ENCODE measurements around the gene ANO10.

- no peak for TF ChIP-seq RAD21 (IDR thresholded peaks at IDR 0.05 in 1 of 2, conservative IDR thresholded peaks at IDR 0.05 in 1 of 2; ENCODE audit: low read depth in 2 of 2, low read length in 2 of 2)
- TF ChIP-seq YY1 (IDR thresholded peaks at IDR 0.05; ENCODE audit: low read depth, low read length): no peak
- TF ChIP-seq CEBPB (IDR thresholded peaks at IDR 0.05; ENCODE audit: low read depth, low read length): no peak
- TF ChIP-seq POLR2AphosphoS5 (IDR thresholded peaks at IDR 0.05; ENCODE audit: low read depth, low read length): no peak
- TF ChIP-seq CTCF (IDR thresholded peaks at IDR 0.05; ENCODE audit: control extremely low read depth in 1 of 3, insufficient read depth in 1 of 3, low read depth in 1 of 3, low read length in 3 of 3): no peak
- no peak for TF ChIP-seq CBX8 (IDR thresholded peaks at IDR 0.05; ENCODE audit: borderline replicate concordance, low read depth, low read length)
- TF ChIP-seq EZH2 (IDR thresholded peaks at IDR 0.05; ENCODE audit: low read depth, low read length, severe bottlenecking): no peak
- no peak for TF ChIP-seq CREB1 (IDR thresholded peaks at IDR 0.05)
- TF ChIP-seq POLR2A (IDR thresholded peaks at IDR 0.05; ENCODE audit: control extremely low read depth in 1 of 2, low read depth in 2 of 2, low read length in 2 of 2): no peak
- no peak for TF ChIP-seq JUND (IDR thresholded peaks at IDR 0.05; ENCODE audit: low read length)
- TF ChIP-seq KDM1A (IDR thresholded peaks at IDR 0.05; ENCODE audit: borderline replicate concordance, low read length): no peak
Observed at GRCh38 chr3:43363621-43364266, 258.1 kb downstream of the ANO10 start.

Measured in H1 (cell line).